AG09309 (cell line): ENCODE results near the gene ZBTB46.
A peak's percentile ranks its signal among the peaks of the same experiment; 100 is the strongest.

Experiments used
- DNase-seq: peaks from one replicate; pipeline ENCODE4 v3.0.0-alpha.2; 2010; ENCODE audit warnings: low read depth
- H3K4me3 ChIP-seq: 2 replicates; pipeline ENCODE4 v1.5.1; 2011; ENCODE audit warnings: mild to moderate bottlenecking, low read depth, low read length, moderate library complexity; ENCODE audit not compliant: control insufficient read depth
- TF ChIP-seq, protein P1 (sequence below): IDR thresholded peaks from 2 replicates; pipeline ENCODE4 v1.5.1; 2011; ENCODE audit warnings: mild to moderate bottlenecking, low read depth, low read length, inconsistent platforms; ENCODE audit not compliant: insufficient read depth, control insufficient read depth; ENCODE audit errors: missing control alignments

ZBTB46 gene

DNA sequence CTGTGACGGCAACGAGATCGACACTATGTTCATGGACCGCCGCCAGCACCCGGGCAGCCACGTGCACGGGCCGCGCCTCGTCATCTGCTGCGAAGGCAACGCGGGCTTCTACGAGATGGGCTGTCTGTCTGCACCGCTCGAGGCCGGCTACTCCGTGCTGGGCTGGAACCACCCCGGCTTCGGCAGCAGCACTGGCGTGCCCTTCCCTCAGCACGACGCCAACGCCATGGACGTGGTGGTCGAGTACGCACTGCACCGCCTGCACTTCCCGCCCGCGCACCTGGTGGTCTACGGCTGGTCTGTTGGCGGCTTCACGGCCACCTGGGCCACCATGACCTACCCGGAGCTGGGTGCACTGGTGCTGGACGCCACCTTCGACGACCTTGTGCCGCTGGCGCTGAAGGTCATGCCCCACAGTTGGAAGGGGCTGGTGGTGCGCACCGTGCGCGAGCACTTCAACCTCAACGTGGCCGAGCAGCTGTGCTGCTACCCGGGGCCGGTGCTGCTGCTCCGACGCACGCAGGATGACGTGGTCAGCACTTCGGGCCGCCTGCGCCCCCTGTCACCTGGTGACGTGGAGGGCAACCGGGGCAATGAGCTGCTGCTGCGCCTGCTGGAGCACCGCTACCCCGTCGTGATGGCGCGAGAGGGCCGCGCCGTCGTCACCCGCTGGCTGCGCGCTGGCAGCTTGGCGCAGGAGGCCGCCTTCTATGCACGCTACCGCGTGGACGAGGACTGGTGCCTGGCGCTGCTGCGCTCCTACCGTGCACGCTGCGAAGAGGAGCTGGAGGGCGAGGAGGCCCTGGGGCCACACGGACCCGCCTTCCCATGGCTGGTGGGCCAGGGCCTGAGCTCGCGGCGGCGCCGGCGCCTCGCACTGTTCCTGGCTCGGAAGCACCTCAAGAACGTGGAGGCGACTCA lies 31.2 kb upstream of the ZBTB46 start:
- DNase-seq, result no peak
- no peak overlapping the region for H3K4me3 ChIP-seq
- TF ChIP-seq, protein P1, sequence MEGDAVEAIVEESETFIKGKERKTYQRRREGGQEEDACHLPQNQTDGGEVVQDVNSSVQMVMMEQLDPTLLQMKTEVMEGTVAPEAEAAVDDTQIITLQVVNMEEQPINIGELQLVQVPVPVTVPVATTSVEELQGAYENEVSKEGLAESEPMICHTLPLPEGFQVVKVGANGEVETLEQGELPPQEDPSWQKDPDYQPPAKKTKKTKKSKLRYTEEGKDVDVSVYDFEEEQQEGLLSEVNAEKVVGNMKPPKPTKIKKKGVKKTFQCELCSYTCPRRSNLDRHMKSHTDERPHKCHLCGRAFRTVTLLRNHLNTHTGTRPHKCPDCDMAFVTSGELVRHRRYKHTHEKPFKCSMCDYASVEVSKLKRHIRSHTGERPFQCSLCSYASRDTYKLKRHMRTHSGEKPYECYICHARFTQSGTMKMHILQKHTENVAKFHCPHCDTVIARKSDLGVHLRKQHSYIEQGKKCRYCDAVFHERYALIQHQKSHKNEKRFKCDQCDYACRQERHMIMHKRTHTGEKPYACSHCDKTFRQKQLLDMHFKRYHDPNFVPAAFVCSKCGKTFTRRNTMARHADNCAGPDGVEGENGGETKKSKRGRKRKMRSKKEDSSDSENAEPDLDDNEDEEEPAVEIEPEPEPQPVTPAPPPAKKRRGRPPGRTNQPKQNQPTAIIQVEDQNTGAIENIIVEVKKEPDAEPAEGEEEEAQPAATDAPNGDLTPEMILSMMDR, result no peak

DNA sequence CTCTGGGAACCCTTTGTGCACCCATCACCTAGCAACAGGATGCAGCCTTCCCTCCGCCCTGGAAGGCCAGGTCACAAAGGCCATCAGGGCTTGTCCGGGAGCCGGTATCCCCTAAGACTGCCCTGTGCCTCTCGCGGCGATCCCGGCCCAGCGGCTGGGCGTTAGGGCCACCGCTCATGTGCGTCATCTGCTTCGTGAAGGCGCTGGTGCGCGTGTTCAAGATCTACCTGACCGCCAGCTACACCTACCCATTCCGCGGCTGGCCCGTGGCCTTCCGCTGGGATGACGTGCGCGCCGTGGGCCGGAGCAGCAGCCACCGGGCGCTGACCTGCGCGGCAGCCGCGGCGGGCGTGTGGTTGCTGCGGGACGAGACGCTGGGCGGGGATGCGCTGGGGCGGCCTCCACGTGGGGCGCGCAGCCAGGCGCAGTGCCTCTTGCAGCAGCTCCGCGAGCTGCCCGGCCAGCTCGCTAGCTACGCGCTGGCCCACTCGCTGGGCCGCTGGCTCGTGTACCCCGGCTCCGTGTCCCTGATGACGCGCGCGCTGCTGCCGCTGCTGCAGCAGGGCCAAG lies 30.4 kb upstream of the ZBTB46 start, which contains the start of gene ABHD16B:
Gene ABHD16B, plus strand, starts transcription at position 134 of the 570 bp plus-strand sequence. Its CDS starts 43 bp downstream, at position 177.
- no peak for DNase-seq
- TF ChIP-seq, protein P1, result no peak
- no peak within 1 kb of the TSS for H3K4me3 ChIP-seq

DNA sequence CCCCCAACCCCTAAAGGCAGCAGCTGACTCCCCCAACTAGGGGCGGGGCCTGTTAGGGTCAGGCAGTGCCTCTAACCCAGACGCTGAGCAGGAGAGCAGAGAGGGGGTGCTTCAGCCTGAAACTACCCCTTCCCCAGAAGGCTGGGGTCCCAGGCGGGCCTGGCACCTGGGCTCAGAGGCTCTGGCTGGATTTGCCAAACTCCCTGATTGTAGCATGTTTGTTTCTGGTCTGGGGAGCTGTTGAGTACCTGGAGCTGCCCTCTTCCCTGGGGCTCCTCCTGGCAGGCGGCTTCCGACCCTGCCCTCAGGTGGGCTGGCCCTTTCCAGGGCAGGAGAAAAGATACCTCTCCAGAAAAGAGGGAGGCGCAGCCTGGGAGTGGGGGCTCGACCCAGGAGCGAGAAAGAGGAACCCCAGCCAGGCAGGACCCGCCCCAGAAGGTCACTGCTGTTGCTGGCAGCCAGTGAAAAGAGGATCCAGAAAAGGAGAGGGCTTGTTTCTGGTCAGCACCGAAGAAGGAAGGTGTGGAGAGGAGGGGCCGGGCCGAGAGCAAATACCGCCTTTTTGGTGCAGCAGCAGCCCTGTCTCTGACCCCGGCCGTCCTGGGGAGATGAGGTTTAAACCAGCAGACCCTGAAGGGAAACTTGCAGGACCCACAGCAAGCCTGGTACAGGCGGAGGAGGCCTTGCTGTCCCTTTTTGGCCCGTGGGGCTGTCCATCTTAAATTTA lies 29.4 kb upstream of the ZBTB46 start:
- H3K4me3 ChIP-seq, result no peak overlapping the region
- no peak for DNase-seq
- TF ChIP-seq, protein P1, result no peak

DNA sequence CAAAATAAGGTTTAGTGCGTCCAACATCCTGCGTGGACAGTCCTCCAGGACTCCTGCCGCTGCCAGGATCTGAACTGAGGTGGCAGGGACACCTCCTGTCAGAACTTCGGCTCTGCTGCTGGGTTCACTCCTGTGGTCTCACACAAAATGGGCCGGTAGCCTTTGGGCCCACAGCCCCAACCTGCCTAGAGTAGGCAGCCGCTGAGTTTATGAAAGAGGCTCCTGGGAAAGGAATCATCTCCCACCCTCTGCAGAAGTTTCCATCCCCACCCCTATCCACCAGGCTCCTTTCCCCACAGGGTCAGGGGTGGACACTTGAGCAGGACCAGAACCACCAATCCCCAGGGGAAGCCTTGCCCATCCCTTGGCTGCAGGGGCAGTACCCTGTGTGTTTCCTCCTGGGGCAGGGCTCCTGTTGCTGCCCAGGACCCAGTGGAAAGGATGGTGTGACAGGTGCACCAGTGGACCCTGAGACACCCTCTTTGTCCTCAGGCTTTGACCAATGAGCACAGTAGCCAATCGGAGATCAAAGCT lies 28.2 kb upstream of the ZBTB46 start:
- TF ChIP-seq, protein P1, result no peak
- no peak overlapping the region for H3K4me3 ChIP-seq
- DNase-seq, result no peak

DNA sequence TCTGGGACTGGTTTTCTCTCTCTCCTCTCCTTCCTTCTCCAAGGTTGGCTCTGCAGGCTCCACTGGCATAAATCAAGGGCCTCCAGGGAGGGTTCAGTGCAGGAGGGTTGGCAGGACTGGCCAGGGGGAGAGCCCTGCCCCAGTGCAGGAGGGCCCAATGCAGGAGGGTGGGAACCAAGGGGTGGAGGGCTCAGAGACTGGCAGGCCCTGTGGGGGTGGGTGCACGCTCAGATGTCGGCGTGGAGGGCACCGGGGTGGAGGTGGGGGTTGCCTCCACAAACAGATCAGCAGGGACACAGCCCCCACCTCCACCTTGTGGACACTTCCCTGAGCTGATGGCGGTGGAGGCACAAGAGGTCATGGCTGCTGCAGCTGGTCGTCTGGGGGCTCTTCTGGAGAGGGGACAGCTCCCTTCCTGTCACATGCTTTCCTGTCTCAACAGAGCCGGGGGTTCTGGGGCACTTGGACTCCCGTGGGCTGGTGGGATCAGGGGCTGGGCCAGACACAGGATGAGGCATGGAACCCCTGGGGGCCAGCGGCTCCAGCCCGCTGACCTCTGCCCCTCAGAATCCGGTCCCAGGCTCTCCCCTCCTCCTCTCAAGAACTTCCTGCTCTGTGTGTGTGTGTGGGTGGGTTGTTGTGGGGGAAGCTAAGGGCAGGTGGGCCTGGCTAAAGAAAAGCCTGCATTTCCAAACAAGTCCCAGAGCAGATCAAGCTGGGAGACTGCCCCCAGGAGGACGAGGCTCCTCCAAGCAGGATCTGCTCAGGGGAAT lies 27.5 kb upstream of the ZBTB46 start:
- TF ChIP-seq, protein P1, result peak; percentile 34
- no peak for DNase-seq
- no peak overlapping the region for H3K4me3 ChIP-seq
